NOMO-1 (cell line): Measurements from ENCODE around the gene TJP2.
"Not testable (repeated sequence)": the region's sequence is repeated elsewhere in the genome, so short reads cannot be mapped to it uniquely, and the experiment has no call there.

Experiments used
- DNase-seq, 2 experiments: peaks; one replicate each; lab custom pipeline; 2025; ENCODE audit not compliant: unreplicated experiment in 2 of 2; lab: John Stamatoyannopoulos, UW

TJP2 gene

GRCh38 chr9:69276775-69277174 is 102.7 kb downstream of the TJP2 start:
- DNase-seq, result no peak

- no peak for DNase-seq
Observed at GRCh38 chr9:69279084-69279731, 105.1 kb downstream of the TJP2 start.

- no peak for DNase-seq
Observed at GRCh38 chr9:69279733-69280132, 105.7 kb downstream of the TJP2 start.

GRCh38 chr9:69283003-69283402 is 108.9 kb downstream of the TJP2 start:
- no peak for DNase-seq

GRCh38 chr9:69292078-69292477 is 118.0 kb downstream of the TJP2 start:
- no peak for DNase-seq

GRCh38 chr9:69293156-69293555 is 119.1 kb downstream of the TJP2 start:
- DNase-seq, result no peak

GRCh38 chr9:69295872-69296552 is 121.9 kb downstream of the TJP2 start:
- no peak for DNase-seq

- no peak for DNase-seq
Observed at GRCh38 chr9:69297300-69297980, 123.4 kb downstream of the TJP2 start.

- no peak for DNase-seq
Observed at GRCh38 chr9:69299315-69299714, 125.2 kb downstream of the TJP2 start.

GRCh38 chr9:69299826-69300225 is 125.7 kb downstream of the TJP2 start:
- DNase-seq, result no peak

GRCh38 chr9:69303331-69303730 is 129.3 kb downstream of the TJP2 start:
- DNase-seq, result no peak

GRCh38 chr9:69306895-69307445 is 132.9 kb downstream of the TJP2 start:
- not testable (repeated sequence) for DNase-seq

GRCh38 chr9:69307446-69308205 is 133.5 kb downstream of the TJP2 start:
- DNase-seq, result no peak

GRCh38 chr9:69308206-69308931 is 134.3 kb downstream of the TJP2 start:
- no peak for DNase-seq

- DNase-seq, result no peak
Observed at GRCh38 chr9:69313175-69313574, 139.1 kb downstream of the TJP2 start.

GRCh38 chr9:69314547-69314946 is 140.5 kb downstream of the TJP2 start:
- DNase-seq, result no peak

GRCh38 chr9:69317081-69317480 is 143.0 kb downstream of the TJP2 start:
- no peak for DNase-seq

GRCh38 chr9:69317894-69318293 is 143.8 kb downstream of the TJP2 start:
- no peak for DNase-seq

- DNase-seq, result no peak
Observed at GRCh38 chr9:69319324-69320025, 145.4 kb downstream of the TJP2 start.

- DNase-seq, result no peak
Observed at GRCh38 chr9:69322256-69322655, 148.2 kb downstream of the TJP2 start.
